Brain microvascular endothelial cell (primary cell): Measurements from ENCODE around the gene NBPF26.
A peak's percentile ranks its signal among the peaks of the same experiment; 100 is the strongest.
"Not testable (repeated sequence)": the region's sequence is repeated elsewhere in the genome, so short reads cannot be mapped to it uniquely, and the experiment has no call there.

Source experiments
- DNase-seq: peaks from one replicate; pipeline ENCODE4 v3.0.0-alpha.2; 2020
- H3K27ac ChIP-seq: fragments of 250-450 bp; sonication (Bioruptor Pico); 2 replicates; pipeline ENCODE4 v1.5.1; 2020; ENCODE audit warnings: mild to moderate bottlenecking, moderate library complexity
- H3K27me3 ChIP-seq: fragments of 250-450 bp; sonication (Bioruptor Pico); replicated peaks from 2 replicates; pipeline ENCODE4 v1.5.1; 2020; ENCODE audit warnings: mild to moderate bottlenecking
- H3K36me3 ChIP-seq: fragments of 250-450 bp; sonication (Bioruptor Pico); replicated peaks from 2 replicates; pipeline ENCODE4 v1.5.1; 2020; ENCODE audit warnings: mild to moderate bottlenecking
- H3K4me3 ChIP-seq: 2 replicates; pipeline ENCODE4 v1.5.1; 2011; ENCODE audit warnings: low read depth, mild to moderate bottlenecking, control low read depth, low read length, moderate library complexity
- in situ Hi-C: cut with HindIII; loops from 2 replicates; pipeline ENCODE4 v1.10.0; 2017; ENCODE audit warnings: low sequenced_read_pairs, low pct_ligation_motif_present

NBPF26 gene

GRCh38 chr1:120723715-120724402 is at the start of gene NBPF26:
TSS of gene NBPF26 (plus strand) at chr1:120723945.
- in situ Hi-C loops, H3K27me3 ChIP-seq, H3K27ac ChIP-seq, H3K36me3 ChIP-seq: not testable (repeated sequence)
- peak within 1 kb of the TSS; percentile 59 for H3K4me3 ChIP-seq
- peak; percentile 65 for DNase-seq

- H3K27me3 ChIP-seq, H3K4me3 ChIP-seq, DNase-seq, H3K36me3 ChIP-seq, H3K27ac ChIP-seq, in situ Hi-C loops: not testable (repeated sequence)
These were observed 43.5 kb upstream of the NBPF26 start for GRCh38 chr1:120680106-120680819.

- H3K27ac ChIP-seq, H3K36me3 ChIP-seq, H3K4me3 ChIP-seq, in situ Hi-C loops, H3K27me3 ChIP-seq, DNase-seq: not testable (repeated sequence)
These were observed 42.8 kb upstream of the NBPF26 start for GRCh38 chr1:120680938-120681337.

GRCh38 chr1:120684397-120684796 is 39.3 kb upstream of the NBPF26 start:
- H3K27me3 ChIP-seq, DNase-seq, H3K27ac ChIP-seq, in situ Hi-C loops, H3K4me3 ChIP-seq, H3K36me3 ChIP-seq: not testable (repeated sequence)

GRCh38 chr1:120685622-120686021 is 38.1 kb upstream of the NBPF26 start:
- DNase-seq, H3K4me3 ChIP-seq, H3K27ac ChIP-seq, in situ Hi-C loops, H3K36me3 ChIP-seq, H3K27me3 ChIP-seq: not testable (repeated sequence)

- in situ Hi-C loops, H3K27me3 ChIP-seq, H3K36me3 ChIP-seq, DNase-seq, H3K4me3 ChIP-seq, H3K27ac ChIP-seq: not testable (repeated sequence)
These were observed 36.5 kb upstream of the NBPF26 start for GRCh38 chr1:120687250-120687649.

- H3K27ac ChIP-seq, DNase-seq, H3K27me3 ChIP-seq, in situ Hi-C loops, H3K36me3 ChIP-seq: not testable (repeated sequence)
- peak overlapping the region; percentile 33 for H3K4me3 ChIP-seq
These were observed 22.8 kb upstream of the NBPF26 start for GRCh38 chr1:120700807-120701562.

GRCh38 chr1:120723358-120723714 is 409 bp upstream of the NBPF26 start:
- H3K27me3 ChIP-seq, H3K4me3 ChIP-seq, H3K36me3 ChIP-seq, in situ Hi-C loops, DNase-seq, H3K27ac ChIP-seq: not testable (repeated sequence)

GRCh38 chr1:120724507-120724906 is 762 bp downstream of the NBPF26 start:
- H3K4me3 ChIP-seq, result peak overlapping the region; percentile 59
- H3K36me3 ChIP-seq, H3K27me3 ChIP-seq, H3K27ac ChIP-seq, DNase-seq, in situ Hi-C loops: not testable (repeated sequence)

- H3K27me3 ChIP-seq, DNase-seq, H3K4me3 ChIP-seq, H3K36me3 ChIP-seq, in situ Hi-C loops, H3K27ac ChIP-seq: not testable (repeated sequence)
These were observed 5.1 kb downstream of the NBPF26 start for GRCh38 chr1:120728811-120729210.

GRCh38 chr1:120769090-120769489 is 45.3 kb downstream of the NBPF26 start:
- not testable (repeated sequence) for H3K27ac ChIP-seq

More at GRCh38 chr1:120769090-120769489, 45.3 kb downstream of the NBPF26 start:
- H3K36me3 ChIP-seq, DNase-seq, H3K27me3 ChIP-seq, H3K4me3 ChIP-seq, in situ Hi-C loops: not testable (repeated sequence)
